GM18873 (cell line): Measurements from ENCODE around the gene SPIN1.
A peak's percentile ranks its signal among the peaks of the same experiment; 100 is the strongest.

Experiments
- ATAC-seq: cut with Tn5 transposase; IDR thresholded peaks from one replicate; pipeline ENCODE4 v1.9.1; 2021; ENCODE audit warnings: mild to moderate bottlenecking, moderate library complexity, moderate number of reproducible peaks; ENCODE audit not compliant: unreplicated experiment, low FRiP score

The SPIN1 gene

GRCh38 chr9:88387552-88388202 lies 567 bp upstream of the SPIN1 start:
- peak; percentile 15 for ATAC-seq

- peak; percentile 23 for ATAC-seq
These were observed 802 bp downstream of the SPIN1 start for GRCh38 chr9:88388886-88389605.

GRCh38 chr9:88390371-88390990 lies 2.2 kb downstream of the SPIN1 start:
- ATAC-seq, result no peak

- ATAC-seq, result no peak
These were observed 3.0 kb downstream of the SPIN1 start for GRCh38 chr9:88391236-88391635.

GRCh38 chr9:88391921-88392320 lies 3.7 kb downstream of the SPIN1 start:
- ATAC-seq, result no peak

- no peak for ATAC-seq
These were observed 4.3 kb downstream of the SPIN1 start for GRCh38 chr9:88392549-88392948.

- no peak for ATAC-seq
These were observed 8.8 kb downstream of the SPIN1 start for GRCh38 chr9:88396836-88397577.

- no peak for ATAC-seq
These were observed 9.8 kb downstream of the SPIN1 start for GRCh38 chr9:88398016-88398415.

- no peak for ATAC-seq
These were observed 11.7 kb downstream of the SPIN1 start for GRCh38 chr9:88399966-88400365.

- ATAC-seq, result no peak
These were observed 15.1 kb downstream of the SPIN1 start for GRCh38 chr9:88403340-88403739.

GRCh38 chr9:88406051-88406450 lies 17.8 kb downstream of the SPIN1 start:
- ATAC-seq, result no peak

- ATAC-seq, result no peak
These were observed 23.2 kb downstream of the SPIN1 start for GRCh38 chr9:88411471-88411870.

GRCh38 chr9:88414298-88414697 lies 26.1 kb downstream of the SPIN1 start:
- no peak for ATAC-seq

- no peak for ATAC-seq
These were observed 29.8 kb downstream of the SPIN1 start for GRCh38 chr9:88418025-88418424.

- ATAC-seq, result no peak
These were observed 30.7 kb downstream of the SPIN1 start for GRCh38 chr9:88418715-88419540.

- no peak for ATAC-seq
These were observed 32.0 kb downstream of the SPIN1 start for GRCh38 chr9:88420227-88420626.

GRCh38 chr9:88421348-88421747 lies 33.1 kb downstream of the SPIN1 start:
- ATAC-seq, result no peak

- no peak for ATAC-seq
These were observed 37.3 kb downstream of the SPIN1 start for GRCh38 chr9:88425538-88425950.

GRCh38 chr9:88426651-88427050 lies 38.4 kb downstream of the SPIN1 start:
- no peak for ATAC-seq
